HL-60/S4 (cell line): ENCODE measurements around the gene SHC4.

Experiments
- in situ Hi-C: fragments of 300-500 bp; cut with MboI; formaldehyde crosslinking; loops from 2 replicates; pipeline ENCODE4 v1.14.3; 2022; ENCODE audit warnings: low sequenced_read_pairs

Gene SHC4

GRCh38 chr15:48889925-48890324 is 73.8 kb downstream of the SHC4 start:
- in situ Hi-C loops = no loop called here

GRCh38 chr15:48888836-48889235 is 74.9 kb downstream of the SHC4 start:
- in situ Hi-C loops = no loop called here

DNA sequence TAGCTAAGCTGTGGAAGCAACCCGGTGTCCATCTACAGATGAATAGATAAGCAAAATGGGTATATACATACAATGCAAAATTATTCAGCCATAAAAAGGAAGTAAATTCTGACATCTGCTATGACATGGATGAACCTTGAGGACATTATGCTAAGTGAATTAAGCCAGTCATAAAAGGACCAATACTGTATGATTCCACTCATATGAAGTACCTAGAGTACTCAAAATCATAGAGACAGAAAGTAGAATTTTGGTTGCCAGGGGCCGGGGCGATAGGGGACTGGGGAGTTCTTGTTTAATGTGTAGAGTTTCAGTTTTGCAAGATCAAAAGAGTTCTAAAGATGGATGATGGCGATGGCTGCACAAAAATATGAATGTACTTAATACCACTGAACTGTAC is 75.5 kb downstream of the SHC4 start:
- in situ Hi-C loops = no loop called here

- in situ Hi-C loops = no loop called here
Observed at GRCh38 chr15:48887144-48887543, 76.6 kb downstream of the SHC4 start.

- in situ Hi-C loops = no loop called here
Observed at GRCh38 chr15:48883699-48884098, 80.0 kb downstream of the SHC4 start.

GRCh38 chr15:48880070-48880634 is 83.6 kb downstream of the SHC4 start:
- in situ Hi-C loops = no loop called here

DNA sequence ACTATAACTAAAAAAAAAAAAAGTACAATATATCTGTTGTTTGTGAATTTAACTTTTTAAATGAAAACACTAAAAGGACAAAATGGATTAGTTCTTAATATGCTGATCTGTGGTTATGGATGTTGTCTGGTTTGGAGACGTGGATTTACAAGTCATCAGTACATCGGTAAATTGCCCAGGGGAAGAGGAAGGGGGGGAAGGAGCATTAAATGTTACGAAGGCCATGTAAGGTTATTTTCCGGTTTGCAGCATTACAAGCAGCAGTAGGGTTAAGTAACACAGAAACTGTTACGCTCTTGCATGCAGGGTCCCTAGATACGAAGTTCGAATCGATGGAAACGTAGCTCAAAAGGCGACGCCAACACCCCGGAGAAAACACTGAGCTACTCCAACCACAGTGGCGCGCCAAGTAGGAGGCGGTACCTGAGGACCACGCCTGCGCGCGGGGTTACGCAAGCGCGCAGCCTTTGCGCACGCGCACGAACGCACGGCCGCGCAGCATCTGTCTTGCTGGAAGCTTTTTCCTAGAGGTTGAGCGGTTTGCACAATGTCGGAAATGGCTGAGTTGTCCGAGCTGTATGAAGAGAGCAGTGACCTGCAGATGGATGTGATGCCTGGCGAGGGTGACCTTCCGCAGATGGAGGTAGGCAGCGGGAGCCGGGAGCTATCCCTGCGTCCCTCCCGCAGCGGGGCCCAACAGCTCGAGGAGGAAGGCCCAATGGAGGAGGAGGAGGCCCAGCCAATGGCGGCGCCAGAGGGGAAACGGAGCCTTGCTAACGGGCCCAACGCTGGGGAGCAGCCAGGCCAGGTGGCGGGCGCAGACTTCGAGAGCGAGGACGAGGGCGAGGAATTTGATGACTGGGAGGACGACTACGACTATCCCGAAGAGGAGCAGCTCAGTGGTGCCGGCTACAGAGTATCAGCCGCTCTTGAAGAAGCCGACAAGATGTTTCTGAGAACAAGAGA is 85.8 kb downstream of the SHC4 start, which contains the start of gene EID1:
TSS of gene EID1 (plus strand) at position 505 of the 966 bp plus-strand sequence. CDS start at position 548, 43 bp downstream.
- in situ Hi-C loops = no loop called here

DNA sequence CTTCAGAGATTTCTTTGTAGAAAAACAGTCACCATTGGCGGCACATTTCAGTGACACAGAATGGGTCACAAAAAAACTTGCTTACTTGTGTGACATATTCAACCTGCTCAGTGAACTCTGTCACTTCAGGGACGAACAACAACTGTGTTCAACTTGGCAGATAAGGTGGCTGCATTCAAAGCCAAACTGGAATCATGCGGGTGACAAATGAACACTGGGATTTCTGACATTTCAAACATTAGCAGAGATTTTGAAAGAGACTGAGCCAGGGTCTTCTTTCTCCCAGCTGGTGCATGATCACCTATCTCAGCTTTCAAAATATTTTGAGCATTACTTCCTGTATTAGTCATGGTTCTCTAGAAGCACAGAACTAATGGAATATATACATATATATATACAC is 87.7 kb downstream of the SHC4 start:
- in situ Hi-C loops = no loop called here

GRCh38 chr15:48875241-48875960 is 88.3 kb downstream of the SHC4 start:
- in situ Hi-C loops = no loop called here

DNA sequence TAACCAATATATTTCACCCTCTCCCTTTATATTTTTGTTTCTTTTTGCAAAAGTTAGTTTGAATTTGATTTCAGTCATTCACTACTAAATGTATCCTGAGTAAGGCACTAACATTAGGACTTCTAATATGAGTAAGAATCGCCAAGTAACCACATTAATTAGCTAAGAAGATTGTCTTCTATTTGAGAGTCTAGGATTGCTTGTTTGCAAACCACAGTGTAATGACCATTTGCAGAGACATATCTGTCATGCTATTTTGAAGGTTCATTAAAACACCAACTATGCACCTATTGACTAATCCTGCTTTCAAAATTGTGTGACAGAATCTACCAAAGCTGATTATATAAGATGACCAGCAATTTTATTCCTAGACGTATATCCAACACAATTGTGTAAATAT is 91.1 kb downstream of the SHC4 start:
- in situ Hi-C loops = loop anchor here (25.0 kb wide), 2 partner anchors 540 to 1440 kb away; partner anchors contain the start of gene FGF7

DNA sequence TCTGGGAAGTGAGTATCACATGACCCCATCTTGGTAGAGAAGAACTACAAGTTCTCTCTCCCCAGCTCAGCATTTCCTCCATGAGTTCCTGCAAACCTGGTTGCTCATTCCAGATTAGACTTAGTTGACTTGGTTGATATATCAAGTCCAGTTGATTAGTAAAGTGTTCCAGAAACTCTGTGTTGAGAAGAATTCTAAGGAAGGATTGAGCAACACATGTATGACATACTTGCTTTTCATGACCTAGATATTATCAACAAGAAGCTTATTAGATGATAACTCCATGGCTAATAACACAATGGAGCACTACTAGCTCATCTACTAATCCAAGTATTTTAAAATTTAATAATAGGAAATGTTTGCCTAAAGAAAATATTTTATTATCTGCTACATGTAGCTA is 92.2 kb downstream of the SHC4 start:
- in situ Hi-C loops = loop anchor here (25.0 kb wide), 2 partner anchors 541 to 1441 kb away; partner anchors contain the start of gene FGF7

DNA sequence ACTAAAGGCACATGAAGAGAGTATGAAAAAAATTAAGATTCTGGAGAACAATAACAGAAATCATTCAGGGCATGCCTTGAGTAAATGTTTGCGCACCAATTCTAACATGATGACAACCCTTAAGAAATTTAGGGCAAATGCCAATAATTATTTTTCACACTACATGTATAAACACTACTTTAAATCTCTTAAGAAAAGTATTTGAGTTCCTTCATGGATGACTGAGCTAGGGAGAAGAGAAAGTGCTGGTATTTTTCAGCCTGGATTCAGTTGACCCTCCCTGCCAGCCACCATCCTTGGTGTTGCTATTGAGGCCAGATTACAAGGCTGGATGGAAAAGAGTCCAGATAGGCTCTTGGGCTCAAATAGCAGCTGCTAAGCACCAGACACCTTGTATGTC is 93.8 kb downstream of the SHC4 start:
- in situ Hi-C loops = loop anchor here (10.0 to 25.0 kb wide), 3 partner anchors 542 to 1442 kb away; partner anchors contain the start of gene FGF7

DNA sequence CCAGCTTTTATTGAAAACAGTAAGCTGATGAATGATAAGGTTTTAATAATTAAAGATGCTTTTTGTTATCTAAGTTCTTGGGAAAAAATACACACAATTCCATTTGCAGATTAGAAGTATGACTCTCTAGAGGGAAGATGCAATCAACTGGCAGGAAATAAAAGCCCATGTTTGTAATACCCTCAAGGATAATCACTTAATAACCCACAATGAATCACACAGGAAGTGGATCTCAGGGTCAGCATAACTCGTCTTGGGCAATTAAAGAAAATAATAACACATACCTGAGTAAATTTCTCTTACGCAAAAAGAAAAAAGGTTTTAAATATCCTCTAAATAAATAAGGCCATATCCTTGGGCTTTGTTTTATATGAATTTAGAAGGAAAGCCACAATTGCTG is 95.2 kb downstream of the SHC4 start:
- in situ Hi-C loops = loop anchor here (10.0 to 25.0 kb wide), 3 partner anchors 544 to 1444 kb away; partner anchors contain the start of gene FGF7

GRCh38 chr15:48868023-48868422 is 95.7 kb downstream of the SHC4 start:
- in situ Hi-C loops = loop anchor here (10.0 to 25.0 kb wide), 3 partner anchors 544 to 1444 kb away; partner anchors contain the start of gene FGF7

- in situ Hi-C loops = loop anchor here (10.0 to 25.0 kb wide), 3 partner anchors 546 to 1446 kb away; partner anchors contain the start of gene FGF7
Observed at GRCh38 chr15:48866141-48866563, 97.6 kb downstream of the SHC4 start.

DNA sequence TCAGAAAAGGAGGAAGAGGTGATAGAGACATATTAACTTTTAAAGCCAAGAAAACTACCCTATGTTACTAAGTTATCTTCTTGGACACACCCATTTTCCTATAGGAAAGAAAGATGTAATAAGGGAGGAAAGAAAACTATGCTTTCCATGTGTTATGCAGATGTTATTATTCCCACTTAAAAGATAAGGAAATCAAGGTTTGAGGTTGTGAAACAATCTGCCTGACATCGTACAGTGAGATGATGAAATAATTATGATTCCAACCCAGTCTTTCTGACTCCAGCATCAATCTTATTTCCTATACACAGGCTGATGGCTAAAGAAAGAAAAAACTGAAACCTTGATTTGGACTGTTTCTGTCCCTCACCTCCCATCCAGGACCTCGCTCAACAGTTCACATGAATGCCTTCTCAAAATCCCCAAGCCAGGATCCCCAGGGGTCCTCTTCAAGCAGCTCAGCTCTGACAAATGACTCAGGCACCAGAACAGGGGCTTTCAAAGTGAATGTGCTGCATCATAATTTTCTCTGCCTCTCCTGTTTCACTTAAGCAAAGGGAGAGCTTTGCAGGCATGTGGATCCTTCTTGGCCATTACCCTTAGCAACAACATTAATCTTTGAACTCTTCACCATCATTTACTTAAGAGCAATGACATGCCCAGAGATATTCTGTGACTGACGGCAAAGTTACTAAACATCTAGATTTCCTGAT is 98.2 kb downstream of the SHC4 start:
- in situ Hi-C loops = loop anchor here (10.0 to 25.0 kb wide), 3 partner anchors 547 to 1447 kb away; partner anchors contain the start of gene FGF7

DNA sequence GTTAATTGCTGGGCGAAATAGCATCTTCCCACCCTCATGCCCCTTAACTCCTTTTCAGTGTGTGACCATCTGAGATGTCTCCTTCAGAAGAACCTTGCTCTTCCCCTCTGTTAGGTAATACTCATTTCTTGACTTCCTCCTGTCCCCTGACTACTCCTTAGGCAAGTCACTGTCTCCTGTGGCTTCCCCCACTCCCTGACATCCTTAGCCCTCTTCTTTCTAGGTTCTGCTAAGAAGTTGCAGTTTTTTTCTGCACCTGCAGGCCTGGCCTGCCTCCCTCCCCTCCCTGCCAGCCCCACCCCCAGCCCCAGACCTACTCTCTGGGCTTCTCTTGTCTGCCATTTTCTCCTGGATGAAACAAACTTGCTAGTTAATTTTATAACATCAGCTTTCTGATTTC is 101.0 kb downstream of the SHC4 start:
- in situ Hi-C loops = loop anchor here (10.0 to 25.0 kb wide), 3 partner anchors 550 to 1450 kb away; partner anchors contain the start of gene FGF7

DNA sequence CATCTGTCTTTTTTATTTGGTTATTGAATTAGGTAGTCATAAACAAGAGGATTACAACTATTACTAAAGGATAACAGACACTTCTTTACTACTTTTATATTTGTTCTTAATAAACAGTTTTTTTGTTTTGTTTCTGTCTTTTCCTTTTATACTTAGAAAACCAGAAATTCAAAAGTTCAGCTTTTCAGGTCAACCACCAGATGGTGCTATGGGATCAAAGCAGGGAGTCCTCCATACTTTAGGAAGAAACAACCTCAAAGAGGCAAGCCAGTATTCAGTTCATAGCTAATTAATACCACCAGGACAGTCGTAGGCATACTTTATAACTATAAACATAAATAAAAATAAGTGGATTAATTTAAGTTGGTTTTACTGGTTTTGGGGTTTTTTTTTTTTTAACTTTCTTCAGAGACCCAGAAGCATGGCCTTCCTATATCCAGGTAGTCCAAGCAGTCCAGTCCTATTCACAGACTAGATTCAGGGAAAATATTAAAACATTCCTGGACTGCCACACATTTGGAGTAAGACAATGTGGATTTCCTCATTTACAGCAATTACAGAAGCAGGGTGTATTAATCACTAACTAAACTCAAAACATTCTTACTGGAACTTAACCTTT is 101.8 kb downstream of the SHC4 start:
- in situ Hi-C loops = loop anchor here (10.0 to 25.0 kb wide), 3 partner anchors 550 to 1450 kb away; partner anchors contain the start of gene FGF7

DNA sequence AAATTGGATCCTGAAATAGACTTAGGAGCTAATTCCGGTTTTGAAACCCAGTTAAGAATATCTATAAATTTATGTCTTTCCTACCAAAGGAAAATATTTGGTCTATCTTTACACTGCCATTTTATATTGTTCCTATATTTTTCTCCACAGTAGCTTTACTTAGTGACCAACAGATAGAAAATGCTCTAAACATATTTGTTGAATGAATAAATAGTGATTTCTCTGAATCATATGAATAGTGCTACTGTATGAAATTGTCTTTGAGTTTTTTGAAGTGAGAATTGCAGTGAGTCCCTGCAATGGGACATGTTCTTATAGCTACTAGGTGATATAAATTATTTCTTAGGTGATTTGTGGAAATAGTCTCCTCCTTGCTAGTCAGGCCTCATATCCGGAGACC is 104.3 kb downstream of the SHC4 start:
- in situ Hi-C loops = loop anchor here (25.0 kb wide), 2 partner anchors 553 to 1453 kb away; partner anchors contain the start of gene FGF7
